Neural crest cell (in vitro differentiated cells): ENCODE results near the gene HEATR5B. TPM values are rescaled to one million over a fixed set of nuclear protein-coding genes. Genes with fewer than 3 reads are reported as not detected.

Source experiments
- DNase-seq: peaks from one replicate; pipeline ENCODE4 v3.0.0; 2021; ENCODE audit warnings: low read depth, mixed read lengths, low spot score
- H3K27ac Mint-ChIP-seq: one replicate; pipeline ENCODE4 v1.8.0; 2021; ENCODE audit warnings: mild to moderate bottlenecking, mixed read lengths; ENCODE audit not compliant: unreplicated experiment
- H3K27me3 Mint-ChIP-seq: 2 replicates; pipeline ENCODE4 v1.8.0; 2021; ENCODE audit warnings: low read depth, mild to moderate bottlenecking, mixed read lengths
- H3K36me3 Mint-ChIP-seq: 2 replicates; pipeline ENCODE4 v1.8.0; 2021; ENCODE audit warnings: low read depth, mild to moderate bottlenecking, mixed read lengths
- H3K4me1 Mint-ChIP-seq: 2 replicates; pipeline ENCODE4 v1.8.0; 2021; ENCODE audit warnings: mixed read lengths
- H3K4me3 Mint-ChIP-seq: one replicate; pipeline ENCODE4 v1.8.0; 2021; ENCODE audit warnings: mild to moderate bottlenecking, mixed read lengths
- H3K9me3 Mint-ChIP-seq: 2 replicates; pipeline ENCODE4 v1.8.0; 2021; ENCODE audit warnings: mixed read lengths
- CTCF ChIP-seq: fragments of 200-600 bp; sonication (generic); conservative IDR thresholded peaks from 2 replicates; pipeline ENCODE4 v1.5.0; 2021; ENCODE audit warnings: antibody characterized with exemption, mild to moderate bottlenecking
- long read RNA-seq: library from polyadenylated mRNA; unstranded; transcript quantifications from one replicate; pipeline ENCODE4 v2.0.0, GENCODE V29; 2020
- total RNA-seq: library from RNA; stranded (reverse); gene quantifications from 2 replicates; pipeline ENCODE4 v1.2.1, GENCODE V29; 2021

HEATR5B gene
- total RNA-seq, result 17.7 and 19.0 TPM in 2 replicates
- long read RNA-seq, partial matches to known transcripts, result 9 of 12 reads
- long read RNA-seq, other reads (novel, unspliced or antisense), result 3 of 12 reads

- H3K4me3 Mint-ChIP-seq, result no peak within 1 kb of the TSS
- peak; percentile 90 for DNase-seq
- no peaks in the 10 kb centered on the region for H3K4me1 Mint-ChIP-seq
- no peaks in the 10 kb centered on the region for H3K9me3 Mint-ChIP-seq
- no peaks in the 10 kb centered on the region for H3K27me3 Mint-ChIP-seq
- no peak for TF ChIP-seq CTCF
- H3K27ac Mint-ChIP-seq, result no peak within 1 kb of the TSS
- H3K36me3 Mint-ChIP-seq, result no peaks in the 10 kb centered on the region
These were observed at the start of gene HEATR5B, which contains the start of gene GPATCH11 for GRCh38 chr2:37083873-37084794. TSS of gene HEATR5B (minus strand) at chr2:37084372. CDS start at chr2:37083414, 958 bp downstream. TSS of gene GPATCH11 (plus strand) at chr2:37084518. CDS start at chr2:37088382, 3,864 bp downstream.

GRCh38 chr2:37132914-37133313, 48.7 kb upstream of the HEATR5B start:
- no peak for TF ChIP-seq CTCF
- peaks cover 38% of the 10 kb centered on the region for H3K36me3 Mint-ChIP-seq
- H3K4me1 Mint-ChIP-seq, result no peaks in the 10 kb centered on the region
- DNase-seq, result no peak
- H3K9me3 Mint-ChIP-seq, result peaks cover 3% of the 10 kb centered on the region
- H3K27me3 Mint-ChIP-seq, result no peaks in the 10 kb centered on the region
- H3K4me3 Mint-ChIP-seq, result no peak overlapping the region
- no peak overlapping the region for H3K27ac Mint-ChIP-seq

GRCh38 chr2:37125416-37125815, 41.2 kb upstream of the HEATR5B start:
- TF ChIP-seq CTCF, result no peak
- no peak for DNase-seq
- peaks cover 36% of the 10 kb centered on the region for H3K36me3 Mint-ChIP-seq
- H3K4me3 Mint-ChIP-seq, result no peak overlapping the region
- no peak overlapping the region for H3K27ac Mint-ChIP-seq
- no peaks in the 10 kb centered on the region for H3K4me1 Mint-ChIP-seq
- peaks cover 3% of the 10 kb centered on the region for H3K9me3 Mint-ChIP-seq
- H3K27me3 Mint-ChIP-seq, result no peaks in the 10 kb centered on the region

GRCh38 chr2:37119157-37119556, 35.0 kb upstream of the HEATR5B start:
- no peak for DNase-seq
- Mint-ChIP-seq H3K27me3 (no peaks in the 10 kb centered on the region), H3K27ac (peak overlapping the region; percentile 45), H3K9me3 (no peaks in the 10 kb centered on the region), H3K4me3 (no peak overlapping the region), H3K4me1 (no peaks in the 10 kb centered on the region), H3K36me3 (peaks cover 3% of the 10 kb centered on the region)
- TF ChIP-seq CTCF, result no peak

GRCh38 chr2:37117566-37117965, 33.4 kb upstream of the HEATR5B start:
- DNase-seq, result no peak
- Mint-ChIP-seq H3K4me3 (no peak overlapping the region), H3K27me3 (no peaks in the 10 kb centered on the region), H3K27ac (no peak overlapping the region), H3K9me3 (no peaks in the 10 kb centered on the region), H3K36me3 (no peaks in the 10 kb centered on the region), H3K4me1 (no peaks in the 10 kb centered on the region)
- TF ChIP-seq CTCF, result no peak
